IPS-20b (cell line): ENCODE results near the gene ATP11C.

Experiments
- H3K27ac ChIP-seq: one replicate; pipeline ENCODE4 v1.5.1; 2013; ENCODE audit warnings: low read length
- H3K27me3 ChIP-seq: 2 replicates; pipeline ENCODE4 v1.6.1; 2013; ENCODE audit warnings: mild to moderate bottlenecking, low read length, inconsistent platforms; ENCODE audit not compliant: insufficient read depth
- H3K36me3 ChIP-seq: 2 replicates; pipeline ENCODE4 v1.6.1; 2013; ENCODE audit warnings: low read depth, mild to moderate bottlenecking, inconsistent platforms, low read length, moderate library complexity; ENCODE audit not compliant: insufficient read depth
- H3K4me1 ChIP-seq: 2 replicates; pipeline ENCODE4 v1.6.1; 2013; ENCODE audit warnings: mild to moderate bottlenecking, control low read depth, inconsistent platforms, low read length, moderate library complexity; ENCODE audit not compliant: insufficient read depth
- H3K4me3 ChIP-seq: 2 replicates; pipeline ENCODE4 v1.5.1; 2013; ENCODE audit warnings: mild to moderate bottlenecking, low read length, inconsistent platforms
- H3K9ac ChIP-seq: 2 replicates; pipeline ENCODE4 v1.6.1; 2013; ENCODE audit warnings: low read depth, mild to moderate bottlenecking, inconsistent platforms, low read length, moderate library complexity
- H3K9me3 ChIP-seq: 2 replicates; pipeline ENCODE4 v1.6.1; 2013; ENCODE audit warnings: mild to moderate bottlenecking, low read depth, low read length, inconsistent platforms; ENCODE audit not compliant: insufficient read depth

Gene ATP11C

GRCh38 chrX:139949703-139950102 lies 16.9 kb upstream of the ATP11C start:
- H3K9me3 ChIP-seq, result no peaks in the 10 kb centered on the region
- no peak overlapping the region for H3K27ac ChIP-seq
- H3K36me3 ChIP-seq, result no peaks in the 10 kb centered on the region
- no peak overlapping the region for H3K4me3 ChIP-seq
- H3K4me1 ChIP-seq, result no peaks in the 10 kb centered on the region
- H3K27me3 ChIP-seq, result no peaks in the 10 kb centered on the region
- H3K9ac ChIP-seq, result no peak overlapping the region

- Histone ChIP-seq H3K27ac (no peak overlapping the region), H3K27me3 (no peaks in the 10 kb centered on the region), H3K9me3 (no peaks in the 10 kb centered on the region), H3K4me1 (no peaks in the 10 kb centered on the region), H3K36me3 (no peaks in the 10 kb centered on the region), H3K9ac (no peak overlapping the region), H3K4me3 (no peak overlapping the region)
These were observed 12.2 kb upstream of the ATP11C start for GRCh38 chrX:139945075-139945474.

- Histone ChIP-seq H3K9me3 (no peaks in the 10 kb centered on the region), H3K4me3 (peak overlapping the region; percentile 48; the same call in 1 of the 2 replicates), H3K27ac (no peak overlapping the region), H3K4me1 (peaks cover 7% of the 10 kb centered on the region; the same call in 1 of the 2 replicates), H3K9ac (0 out of 2 replicates have a peak overlapping the region, but pooled peaks have one; percentile 31), H3K36me3 (no peaks in the 10 kb centered on the region), H3K27me3 (no peaks in the 10 kb centered on the region; the same call in 1 of the 2 replicates)
These were observed 3.4 kb upstream of the ATP11C start for GRCh38 chrX:139936259-139936658.

- H3K4me1 ChIP-seq, result peaks cover 10% of the 10 kb centered on the region; the same call in 1 of the 2 replicates
- no peaks in the 10 kb centered on the region for H3K9me3 ChIP-seq
- H3K36me3 ChIP-seq, result no peaks in the 10 kb centered on the region
- H3K27me3 ChIP-seq, result no peaks in the 10 kb centered on the region; the same call in 1 of the 2 replicates
- peak overlapping the region; percentile 82; the same call in 1 of the 2 replicates for H3K9ac ChIP-seq
- no peak overlapping the region for H3K27ac ChIP-seq
- H3K4me3 ChIP-seq, result peak overlapping the region; percentile 90
These were observed 1.1 kb upstream of the ATP11C start for GRCh38 chrX:139933904-139934303.

- H3K27me3 ChIP-seq, result no peaks in the 10 kb centered on the region; the same call in 1 of the 2 replicates
- peaks cover 10% of the 10 kb centered on the region; the same call in 1 of the 2 replicates for H3K4me1 ChIP-seq
- peak overlapping the region; percentile 76; the same call in 1 of the 2 replicates for H3K9ac ChIP-seq
- H3K27ac ChIP-seq, result no peak overlapping the region
- H3K36me3 ChIP-seq, result no peaks in the 10 kb centered on the region
- H3K9me3 ChIP-seq, result no peaks in the 10 kb centered on the region
- H3K4me3 ChIP-seq, result peak overlapping the region; percentile 90; the same call in 1 of the 2 replicates
These were observed 566 bp downstream of the ATP11C start for GRCh38 chrX:139932073-139932900.

GRCh38 chrX:139931646-139932072 lies 1.2 kb downstream of the ATP11C start:
- no peaks in the 10 kb centered on the region for H3K9me3 ChIP-seq
- H3K4me1 ChIP-seq, result peaks cover 6% of the 10 kb centered on the region; the same call in 1 of the 2 replicates
- no peak overlapping the region for H3K27ac ChIP-seq
- H3K9ac ChIP-seq, result peak overlapping the region; percentile 76; the same call in 1 of the 2 replicates
- H3K27me3 ChIP-seq, result no peaks in the 10 kb centered on the region; the same call in 1 of the 2 replicates
- no peaks in the 10 kb centered on the region for H3K36me3 ChIP-seq
- H3K4me3 ChIP-seq, result peak overlapping the region; percentile 90

GRCh38 chrX:139930916-139931645 lies 1.8 kb downstream of the ATP11C start:
- Histone ChIP-seq H3K27me3 (no peaks in the 10 kb centered on the region; the same call in 1 of the 2 replicates), H3K4me1 (peaks cover 4% of the 10 kb centered on the region; the same call in 1 of the 2 replicates), H3K4me3 (peak overlapping the region; percentile 90), H3K36me3 (no peaks in the 10 kb centered on the region), H3K9ac (peak overlapping the region; percentile 76), H3K9me3 (no peaks in the 10 kb centered on the region), H3K27ac (no peak overlapping the region)

- Histone ChIP-seq H3K4me3 (peak overlapping the region; percentile 90), H3K27ac (no peak overlapping the region), H3K9ac (peak overlapping the region; percentile 76; the same call in 1 of the 2 replicates), H3K36me3 (no peaks in the 10 kb centered on the region), H3K9me3 (no peaks in the 10 kb centered on the region), H3K4me1 (peaks cover 3% of the 10 kb centered on the region; the same call in 1 of the 2 replicates), H3K27me3 (no peaks in the 10 kb centered on the region; the same call in 1 of the 2 replicates)
These were observed 2.5 kb downstream of the ATP11C start for GRCh38 chrX:139930401-139930800.

- Histone ChIP-seq H3K9me3 (no peaks in the 10 kb centered on the region), H3K4me1 (peaks cover 3% of the 10 kb centered on the region; the same call in 1 of the 2 replicates), H3K4me3 (peak overlapping the region; percentile 90; the same call in 1 of the 2 replicates), H3K27me3 (no peaks in the 10 kb centered on the region; the same call in 1 of the 2 replicates), H3K36me3 (no peaks in the 10 kb centered on the region), H3K27ac (no peak overlapping the region), H3K9ac (no peak overlapping the region)
These were observed 3.0 kb downstream of the ATP11C start for GRCh38 chrX:139929876-139930275.

- no peaks in the 10 kb centered on the region for H3K36me3 ChIP-seq
- H3K9ac ChIP-seq, result no peak overlapping the region
- no peak overlapping the region for H3K4me3 ChIP-seq
- H3K27me3 ChIP-seq, result no peaks in the 10 kb centered on the region
- no peaks in the 10 kb centered on the region for H3K9me3 ChIP-seq
- H3K27ac ChIP-seq, result no peak overlapping the region
- H3K4me1 ChIP-seq, result no peaks in the 10 kb centered on the region; the same call in 1 of the 2 replicates
These were observed 8.2 kb downstream of the ATP11C start for GRCh38 chrX:139924696-139925095.

- Histone ChIP-seq H3K27ac (no peak overlapping the region), H3K9ac (no peak overlapping the region), H3K9me3 (no peaks in the 10 kb centered on the region), H3K4me1 (no peaks in the 10 kb centered on the region; the same call in 1 of the 2 replicates), H3K27me3 (no peaks in the 10 kb centered on the region), H3K36me3 (no peaks in the 10 kb centered on the region), H3K4me3 (no peak overlapping the region)
These were observed 8.7 kb downstream of the ATP11C start for GRCh38 chrX:139924069-139924695.
